ENCODE data around the gene COA3.

COA3 gene

GRCh38 chr17:42748908-42749798 lies 49.4 kb downstream of the COA3 start:
- FAIRE-seq, result no peak

- no peak for FAIRE-seq
Observed at GRCh38 chr17:42748202-42748907, 50.1 kb downstream of the COA3 start.
